BJ (cell line): ENCODE data around the gene PYDC1. TPM values are rescaled to one million over a fixed set of nuclear protein-coding genes. Genes with fewer than 3 reads are reported as not detected.

Experiments used
- CTCF ChIA-PET: fragments of 350-600 bp; formaldehyde crosslinking; extraction: SDS; loops from one replicate; lab custom pipeline; 2021; ENCODE audit warnings: antibody characterized with exemption, inconsistent platforms; lab: Yijun Ruan, JAX
- POLR2A ChIA-PET: fragments of 300-600 bp; sonication (Branson Sonifier 250); formaldehyde crosslinking; extraction: SDS; loops from one replicate; lab custom pipeline; 2021; ENCODE audit warnings: antibody characterized with exemption; lab: Charles Lee
- DNase-seq: peaks from one replicate; pipeline ENCODE4 v3.0.0-alpha.2; 2011; ENCODE audit warnings: low read depth
- H3K27me3 ChIP-seq: 2 replicates; pipeline ENCODE4 v1.6.0; 2011; ENCODE audit warnings: low read length; ENCODE audit not compliant: control insufficient read depth, insufficient read depth
- H3K36me3 ChIP-seq: 2 replicates; pipeline ENCODE4 v1.5.1; 2011; ENCODE audit warnings: low read length; ENCODE audit not compliant: control insufficient read depth, insufficient read depth
- H3K4me3 ChIP-seq: 2 replicates; pipeline ENCODE4 v1.5.1; 2011; ENCODE audit warnings: low read depth, mild to moderate bottlenecking, control low read depth, low read length
- polyA plus RNA-seq: library from polyadenylated mRNA; depleted of rRNA; stranded (reverse); fragments of >200 nt; gene quantifications from 2 replicates; pipeline ENCODE4 v1.2.3, GENCODE V29; 2011
- TF ChIP-seq, protein P1 (sequence below): IDR thresholded peaks from 2 replicates; pipeline ENCODE4 v1.5.1; 2011; ENCODE audit warnings: low read depth, mild to moderate bottlenecking, control low read depth, inconsistent platforms, low read length, moderate library complexity; ENCODE audit not compliant: insufficient read depth

Gene PYDC1
- polyA plus RNA-seq, 1 experiment, result not detected

DNA sequence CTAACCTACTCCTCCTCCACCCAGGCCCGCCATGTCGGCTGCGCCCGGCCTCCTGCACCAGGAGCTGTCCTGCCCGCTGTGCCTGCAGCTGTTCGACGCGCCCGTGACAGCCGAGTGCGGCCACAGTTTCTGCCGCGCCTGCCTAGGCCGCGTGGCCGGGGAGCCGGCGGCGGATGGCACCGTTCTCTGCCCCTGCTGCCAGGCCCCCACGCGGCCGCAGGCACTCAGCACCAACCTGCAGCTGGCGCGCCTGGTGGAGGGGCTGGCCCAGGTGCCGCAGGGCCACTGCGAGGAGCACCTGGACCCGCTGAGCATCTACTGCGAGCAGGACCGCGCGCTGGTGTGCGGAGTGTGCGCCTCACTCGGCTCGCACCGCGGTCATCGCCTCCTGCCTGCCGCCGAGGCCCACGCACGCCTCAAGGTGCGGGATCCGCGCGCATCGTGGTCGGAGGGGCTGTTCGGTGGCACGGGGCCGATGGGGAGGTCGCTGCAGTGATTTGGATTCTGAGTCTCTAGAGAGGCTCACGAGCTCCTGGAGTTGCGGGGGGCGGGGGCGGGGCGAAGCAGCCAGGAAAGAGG is 2.1 kb downstream of the PYDC1 start:
- H3K4me3 ChIP-seq, result peak overlapping the region; percentile 43
- H3K36me3 ChIP-seq, result no peaks in the 10 kb centered on the region
- peaks cover 27% of the 10 kb centered on the region for H3K27me3 ChIP-seq
- DNase-seq, result no peak
- ChIA-PET POLR2A (no interaction called here), CTCF (interaction anchor here (0.6 to 1.3 kb wide), 4 partner anchors 12 to 58 kb away, joined by 3 to 5 read pairs (median 3); no protein-coding TSS in a partner anchor)
- TF ChIP-seq, protein P1, sequence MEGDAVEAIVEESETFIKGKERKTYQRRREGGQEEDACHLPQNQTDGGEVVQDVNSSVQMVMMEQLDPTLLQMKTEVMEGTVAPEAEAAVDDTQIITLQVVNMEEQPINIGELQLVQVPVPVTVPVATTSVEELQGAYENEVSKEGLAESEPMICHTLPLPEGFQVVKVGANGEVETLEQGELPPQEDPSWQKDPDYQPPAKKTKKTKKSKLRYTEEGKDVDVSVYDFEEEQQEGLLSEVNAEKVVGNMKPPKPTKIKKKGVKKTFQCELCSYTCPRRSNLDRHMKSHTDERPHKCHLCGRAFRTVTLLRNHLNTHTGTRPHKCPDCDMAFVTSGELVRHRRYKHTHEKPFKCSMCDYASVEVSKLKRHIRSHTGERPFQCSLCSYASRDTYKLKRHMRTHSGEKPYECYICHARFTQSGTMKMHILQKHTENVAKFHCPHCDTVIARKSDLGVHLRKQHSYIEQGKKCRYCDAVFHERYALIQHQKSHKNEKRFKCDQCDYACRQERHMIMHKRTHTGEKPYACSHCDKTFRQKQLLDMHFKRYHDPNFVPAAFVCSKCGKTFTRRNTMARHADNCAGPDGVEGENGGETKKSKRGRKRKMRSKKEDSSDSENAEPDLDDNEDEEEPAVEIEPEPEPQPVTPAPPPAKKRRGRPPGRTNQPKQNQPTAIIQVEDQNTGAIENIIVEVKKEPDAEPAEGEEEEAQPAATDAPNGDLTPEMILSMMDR, result peak; percentile 3; the same call in 1 of the 2 replicates

DNA sequence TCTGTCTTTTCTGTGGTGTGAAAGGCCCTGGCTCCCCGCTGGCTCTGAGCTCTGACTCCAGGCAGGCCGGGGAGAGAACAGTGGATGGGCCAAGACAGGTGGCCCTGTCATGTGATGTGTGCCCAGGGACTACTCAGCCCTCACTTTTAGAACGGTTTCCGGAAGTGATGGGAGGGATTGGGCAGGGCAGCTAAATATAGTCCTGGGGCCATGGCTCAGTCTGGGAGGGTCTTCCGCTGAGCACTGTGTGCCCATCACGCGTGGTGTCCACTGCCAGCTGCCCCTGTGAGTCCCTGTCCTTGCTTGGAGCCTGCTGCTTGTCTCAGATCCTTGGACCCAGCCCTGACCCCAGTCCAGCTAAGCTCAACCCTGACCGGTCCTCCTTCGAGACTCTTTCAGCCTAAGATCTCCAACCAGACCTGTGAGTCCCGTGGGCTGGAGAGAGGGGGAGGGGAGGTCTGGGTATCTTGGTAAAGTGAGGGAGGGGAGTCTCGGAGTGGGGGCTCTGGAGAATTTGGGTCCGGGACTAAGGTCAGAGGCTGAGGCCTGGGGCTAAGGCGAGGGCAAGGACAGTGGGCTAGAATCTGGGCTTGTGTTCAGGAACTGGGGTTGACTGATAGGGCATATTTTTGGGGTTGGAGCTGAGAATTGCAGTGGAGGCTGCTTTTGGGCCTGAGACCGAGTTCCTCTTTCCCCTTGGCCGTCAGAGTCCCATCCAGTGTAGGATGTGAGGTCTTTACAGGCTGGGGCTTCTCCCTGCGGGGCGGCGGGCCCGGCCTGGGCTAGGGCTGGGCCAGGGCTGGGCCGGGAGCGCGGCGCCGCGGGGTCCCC is 2.8 kb downstream of the PYDC1 start, which contains the start of gene TRIM72:
Gene TRIM72 (plus strand): TSS at position 243 of the 831 bp plus-strand sequence. CDS start 620 bp downstream, outside the sequence.
- Histone ChIP-seq H3K4me3 (peak within 1 kb of the TSS; percentile 43), H3K36me3 (no peaks in the 10 kb centered on the region), H3K27me3 (peaks cover 28% of the 10 kb centered on the region)
- POLR2A ChIA-PET, result no interaction called here
- TF ChIP-seq, protein P1, result no peak
- no peak for DNase-seq
- CTCF ChIA-PET, result interaction anchor here (0.8 to 1.2 kb wide), 3 partner anchors 11 to 119 kb away, joined by 3 read pairs; no protein-coding TSS in a partner anchor

DNA sequence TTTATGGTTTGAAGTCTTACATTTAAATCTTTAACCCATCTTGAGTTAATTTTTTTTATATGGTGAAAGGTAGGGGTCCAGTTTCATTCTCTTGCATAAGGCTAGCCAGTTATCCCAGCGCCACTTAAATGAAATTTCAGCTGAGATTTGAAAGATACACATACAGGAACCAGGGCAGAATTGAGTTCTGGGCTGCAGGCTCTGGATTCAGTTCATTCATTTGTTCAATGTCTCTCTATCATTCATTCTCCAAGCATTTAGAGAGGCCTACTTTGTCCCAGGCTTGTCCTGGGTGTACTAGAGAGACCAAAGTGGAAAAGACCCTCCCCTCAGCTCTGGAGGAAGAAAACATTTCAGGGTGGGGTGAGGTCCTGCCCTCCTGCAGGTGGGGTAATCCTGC is 3.6 kb downstream of the PYDC1 start:
- TF ChIP-seq, protein P1, result no peak
- Histone ChIP-seq H3K27me3 (peaks cover 28% of the 10 kb centered on the region), H3K36me3 (no peaks in the 10 kb centered on the region), H3K4me3 (no peak overlapping the region)
- CTCF ChIA-PET, result interaction anchor here (0.8 to 1.0 kb wide), 2 partner anchors 12 to 120 kb away, joined by 3 read pairs; no protein-coding TSS in a partner anchor
- no peak for DNase-seq
- POLR2A ChIA-PET, result no interaction called here

DNA sequence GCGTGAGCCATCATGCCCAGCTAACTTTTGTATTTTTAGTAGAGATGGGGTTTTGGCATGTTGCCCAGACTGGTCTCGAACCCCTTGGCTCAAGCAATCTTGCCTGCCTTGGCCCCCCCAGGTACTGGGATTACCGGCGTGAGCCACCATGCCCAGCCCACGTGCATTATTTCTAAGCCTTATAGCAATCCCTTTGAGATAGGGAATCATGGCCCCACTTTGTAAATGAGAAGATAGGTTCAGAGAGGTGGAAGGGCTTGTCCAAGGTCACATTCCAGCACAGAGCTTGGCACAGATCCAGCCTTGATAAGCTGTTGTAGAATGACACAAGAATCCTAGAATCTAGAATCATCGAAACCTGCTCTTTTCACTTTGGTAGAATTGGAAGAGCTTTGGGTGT is 10.2 kb downstream of the PYDC1 start:
- TF ChIP-seq, protein P1, result no peak
- no peak overlapping the region for H3K4me3 ChIP-seq
- CTCF ChIA-PET, result interaction anchor here (0.9 to 1.5 kb wide), 2 partner anchors 10 to 266 kb away, joined by 3 to 7 read pairs; partner anchors contain the start of gene PYDC1
- H3K36me3 ChIP-seq, result no peaks in the 10 kb centered on the region
- peaks cover 16% of the 10 kb centered on the region for H3K27me3 ChIP-seq
- POLR2A ChIA-PET, result no interaction called here
- DNase-seq, result no peak

DNA sequence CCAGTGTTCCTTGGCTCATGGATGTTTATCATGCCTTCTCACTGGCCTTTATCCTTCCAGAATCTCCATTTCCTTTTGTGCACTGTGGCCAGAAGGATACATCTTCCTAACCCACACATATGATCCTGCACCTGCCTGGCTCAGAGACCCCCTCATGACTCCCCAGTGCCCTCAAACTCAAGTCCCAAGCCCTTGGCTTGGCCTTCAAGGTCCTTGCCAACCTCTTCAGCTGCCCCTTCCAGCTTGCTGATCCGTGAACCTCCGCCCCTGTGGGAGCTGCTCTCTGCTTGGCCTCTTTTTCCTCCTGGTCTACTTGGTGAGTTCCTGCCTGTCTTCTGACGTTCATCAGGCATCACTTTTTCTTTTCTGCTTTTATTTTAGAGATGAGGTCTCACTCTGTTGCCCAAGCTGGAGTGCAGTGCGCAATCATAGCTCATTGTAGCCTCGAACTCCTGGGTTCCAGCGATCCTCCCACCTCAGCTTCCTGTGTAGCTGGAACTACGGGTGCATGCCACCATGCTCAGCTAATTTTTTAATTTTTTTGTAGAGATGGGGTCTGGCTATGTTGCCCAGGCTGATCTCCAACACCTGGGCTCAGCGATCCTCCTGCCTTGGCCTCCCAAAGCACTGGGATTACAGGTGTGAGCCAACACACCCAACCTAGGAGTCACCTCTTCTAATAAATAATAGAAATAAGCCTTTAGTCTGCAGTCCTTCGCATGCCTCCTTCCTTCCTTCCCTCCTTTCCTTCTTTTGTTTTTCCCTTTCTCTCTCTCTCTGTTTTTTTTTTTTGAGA is 11.9 kb downstream of the PYDC1 start:
- peaks cover 16% of the 10 kb centered on the region for H3K27me3 ChIP-seq

More for the DNA sequence above, 11.9 kb downstream of the PYDC1 start:
- ChIA-PET POLR2A (no interaction called here), CTCF (no interaction called here)
- Histone ChIP-seq H3K4me3 (no peak overlapping the region), H3K36me3 (no peaks in the 10 kb centered on the region)
- no peak for DNase-seq
- TF ChIP-seq, protein P1, result no peak
